NCI-H1436 treated with DMSO at 0.1 percent for 48 hours (cell line): ENCODE data around the gene LYRM4.
A peak's percentile ranks its signal among the peaks of the same experiment; 100 is the strongest.

ENCODE experiments used
- DNase-seq: peaks from one replicate; lab custom pipeline; 2025; lab: John Stamatoyannopoulos, UW

The LYRM4 gene

GRCh38 chr6:5280920-5281319 is 20.2 kb upstream of the LYRM4 start:
- no peak for DNase-seq

- DNase-seq = no peak
Measured at GRCh38 chr6:5279891-5280338, 19.2 kb upstream of the LYRM4 start.

- no peak for DNase-seq
Measured at GRCh38 chr6:5278565-5279120, 17.9 kb upstream of the LYRM4 start.

GRCh38 chr6:5278047-5278446 is 17.3 kb upstream of the LYRM4 start:
- no peak for DNase-seq

GRCh38 chr6:5277589-5277988 is 16.8 kb upstream of the LYRM4 start:
- DNase-seq = no peak

GRCh38 chr6:5276581-5276980 is 15.8 kb upstream of the LYRM4 start:
- DNase-seq = no peak

- no peak for DNase-seq
Measured at GRCh38 chr6:5275497-5275896, 14.7 kb upstream of the LYRM4 start.

- no peak for DNase-seq
Measured at GRCh38 chr6:5274231-5274630, 13.5 kb upstream of the LYRM4 start.

GRCh38 chr6:5271926-5272325 is 11.2 kb upstream of the LYRM4 start:
- DNase-seq = no peak

- no peak for DNase-seq
Measured at GRCh38 chr6:5270093-5270680, 9.4 kb upstream of the LYRM4 start.

- DNase-seq = no peak
Measured at GRCh38 chr6:5266423-5266822, 5.7 kb upstream of the LYRM4 start.

- no peak for DNase-seq
Measured at GRCh38 chr6:5261545-5262109, 877 bp upstream of the LYRM4 start.

- DNase-seq = peak; percentile 45
Measured at GRCh38 chr6:5260111-5260620, 584 bp downstream of the LYRM4 start.

GRCh38 chr6:5259428-5259827 is 1.3 kb downstream of the LYRM4 start:
- no peak for DNase-seq

- no peak for DNase-seq
Measured at GRCh38 chr6:5257400-5257799, 3.4 kb downstream of the LYRM4 start.

- DNase-seq = no peak
Measured at GRCh38 chr6:5256952-5257351, 3.8 kb downstream of the LYRM4 start.

- no peak for DNase-seq
Measured at GRCh38 chr6:5250911-5251310, 9.8 kb downstream of the LYRM4 start.

GRCh38 chr6:5250451-5250850 is 10.3 kb downstream of the LYRM4 start:
- no peak for DNase-seq

GRCh38 chr6:5249451-5250122 is 11.2 kb downstream of the LYRM4 start:
- no peak for DNase-seq

- no peak for DNase-seq
Measured at GRCh38 chr6:5248302-5249098, 12.2 kb downstream of the LYRM4 start.

- DNase-seq = no peak
Measured at GRCh38 chr6:5247201-5247600, 13.5 kb downstream of the LYRM4 start.
